ENCODE data around the gene FBXO48.

DNA sequence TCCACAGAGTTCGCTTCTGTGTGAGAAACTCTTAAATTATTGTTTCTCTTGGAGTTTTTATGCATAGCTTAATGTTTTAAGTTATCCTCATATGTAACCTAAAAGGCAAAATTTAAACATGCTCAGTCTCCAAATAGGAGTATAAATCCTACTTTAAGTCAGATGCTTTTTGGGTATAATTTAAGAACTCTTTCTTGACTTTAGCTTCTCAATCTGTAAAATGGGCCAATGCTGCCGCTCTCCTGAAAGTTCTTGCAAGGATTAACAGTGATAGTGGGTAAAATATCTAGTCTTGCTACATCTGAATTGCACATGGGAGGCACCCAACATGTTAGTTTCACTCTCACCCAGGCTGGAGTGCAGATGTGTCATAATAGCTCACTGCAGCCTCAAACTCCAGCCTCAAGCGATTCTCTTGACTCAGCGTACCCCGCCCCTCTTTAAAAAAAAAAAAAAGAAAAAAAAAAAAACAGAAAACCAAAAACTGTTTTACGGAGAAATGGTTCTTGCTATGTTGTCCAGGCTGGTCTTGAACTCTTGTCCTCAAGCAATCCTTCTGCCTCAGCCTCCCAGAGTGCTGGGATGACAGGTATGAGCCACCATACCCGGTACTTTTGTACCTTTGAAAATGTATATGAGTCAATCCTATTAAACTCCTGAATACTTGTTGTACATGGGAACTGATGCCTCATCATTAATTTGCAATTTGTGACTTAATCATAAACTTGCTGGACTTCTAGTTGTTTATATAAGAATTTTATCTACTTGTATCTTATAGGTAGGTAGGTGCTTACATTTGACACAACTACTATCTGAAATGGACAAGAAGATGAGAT is 1.8 kb downstream of the FBXO48 start:
- TF ChIP-seq, protein P1, sequence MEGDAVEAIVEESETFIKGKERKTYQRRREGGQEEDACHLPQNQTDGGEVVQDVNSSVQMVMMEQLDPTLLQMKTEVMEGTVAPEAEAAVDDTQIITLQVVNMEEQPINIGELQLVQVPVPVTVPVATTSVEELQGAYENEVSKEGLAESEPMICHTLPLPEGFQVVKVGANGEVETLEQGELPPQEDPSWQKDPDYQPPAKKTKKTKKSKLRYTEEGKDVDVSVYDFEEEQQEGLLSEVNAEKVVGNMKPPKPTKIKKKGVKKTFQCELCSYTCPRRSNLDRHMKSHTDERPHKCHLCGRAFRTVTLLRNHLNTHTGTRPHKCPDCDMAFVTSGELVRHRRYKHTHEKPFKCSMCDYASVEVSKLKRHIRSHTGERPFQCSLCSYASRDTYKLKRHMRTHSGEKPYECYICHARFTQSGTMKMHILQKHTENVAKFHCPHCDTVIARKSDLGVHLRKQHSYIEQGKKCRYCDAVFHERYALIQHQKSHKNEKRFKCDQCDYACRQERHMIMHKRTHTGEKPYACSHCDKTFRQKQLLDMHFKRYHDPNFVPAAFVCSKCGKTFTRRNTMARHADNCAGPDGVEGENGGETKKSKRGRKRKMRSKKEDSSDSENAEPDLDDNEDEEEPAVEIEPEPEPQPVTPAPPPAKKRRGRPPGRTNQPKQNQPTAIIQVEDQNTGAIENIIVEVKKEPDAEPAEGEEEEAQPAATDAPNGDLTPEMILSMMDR (IDR thresholded peaks at IDR 0.05): no peak
- no peak for TF ChIP-seq EP300 (IDR thresholded peaks at IDR 0.05; ENCODE audit: low read depth)
- no peak for TF ChIP-seq POLR2AphosphoS5 (IDR thresholded peaks at IDR 0.05)
- TF ChIP-seq POLR2A (IDR thresholded peaks at IDR 0.05): no peak
